Measurements from ENCODE around the gene SYNE3.
"Not testable (repeated sequence)": the region's sequence is repeated elsewhere in the genome, so short reads cannot be mapped to it uniquely, and the experiment has no call there.

SYNE3 gene

DNA sequence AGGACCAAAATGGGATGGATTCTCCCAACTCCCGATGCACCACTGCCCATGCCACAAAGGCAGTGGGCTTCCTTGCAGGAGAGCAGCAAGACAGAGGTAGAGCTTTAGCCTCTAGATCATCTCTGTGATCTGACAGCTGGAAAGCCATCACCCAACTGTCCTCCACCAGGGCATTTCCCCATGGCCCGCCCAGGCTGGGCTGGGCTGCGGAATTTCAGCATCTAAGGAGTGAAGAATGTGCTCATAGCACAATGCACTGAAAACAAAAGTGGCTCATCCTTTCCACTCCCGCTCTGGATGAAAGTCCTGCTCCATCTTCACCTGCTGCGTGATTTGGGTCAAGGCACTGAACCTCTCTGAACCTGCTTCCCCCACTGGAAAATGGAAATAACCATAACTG, 5.6 kb downstream of the SYNE3 start:
- H3K36me3 ChIP-seq (ENCODE audit: insufficient read depth, low read length) = no peaks in the 10 kb centered on the region
- H3K4me1 ChIP-seq (ENCODE audit: insufficient read depth, low read length) = peaks cover 14% of the 10 kb centered on the region; the same call in 1 of the 2 replicates
- H3K9ac ChIP-seq (ENCODE audit: low read depth, low read length) = no peak overlapping the region
- no peaks in the 10 kb centered on the region for H3K9me3 ChIP-seq (ENCODE audit: control insufficient read depth, insufficient read depth, low read length)

DNA sequence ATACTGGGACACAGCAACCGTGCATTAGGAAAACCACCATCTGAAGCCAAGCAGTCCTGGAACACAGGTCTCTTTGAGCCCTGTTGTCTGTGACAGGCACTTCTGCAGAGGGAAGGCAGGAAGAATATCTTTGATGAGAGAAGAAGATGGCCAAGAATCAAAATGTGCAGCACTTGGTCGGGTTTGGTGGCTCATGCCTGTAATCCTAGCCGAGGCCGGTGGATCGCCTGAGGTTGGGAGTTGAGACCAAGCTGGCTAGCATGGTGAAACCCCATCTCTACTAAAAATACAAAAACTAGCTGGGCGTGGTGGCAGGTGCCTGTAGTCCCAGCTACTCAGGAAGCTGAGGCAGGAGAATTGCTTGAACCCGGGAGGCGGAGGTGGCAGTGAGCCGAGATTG, 6.1 kb downstream of the SYNE3 start:
- H3K9ac ChIP-seq (ENCODE audit: low read depth, low read length); H3K4me1 ChIP-seq (ENCODE audit: insufficient read depth, low read length); H3K9me3 ChIP-seq (ENCODE audit: control insufficient read depth, insufficient read depth, low read length); H3K36me3 ChIP-seq (ENCODE audit: insufficient read depth, low read length): not testable (repeated sequence)

DNA sequence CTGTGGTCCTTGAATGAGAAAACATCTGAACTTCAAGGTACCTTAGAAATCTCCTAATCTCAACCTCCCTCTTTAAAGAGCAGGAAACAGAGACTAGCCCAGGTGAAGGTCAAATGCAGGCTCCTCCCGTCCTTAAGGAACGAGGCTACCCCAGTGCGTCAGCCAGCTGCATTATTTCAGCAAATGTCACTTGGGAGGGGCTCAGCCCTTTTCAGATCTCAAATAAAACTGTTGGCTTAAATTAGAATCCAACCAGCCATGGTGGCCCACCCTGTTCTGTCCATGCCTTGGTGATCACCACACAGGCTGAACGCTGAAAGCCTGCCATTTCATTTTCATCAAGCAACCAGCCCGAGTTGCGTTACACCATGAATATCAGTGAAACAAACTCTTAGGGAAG, 7.0 kb downstream of the SYNE3 start:
- peaks cover 1% of the 10 kb centered on the region; the same call in 1 of the 2 replicates for H3K4me1 ChIP-seq (ENCODE audit: insufficient read depth, low read length)
- H3K9me3 ChIP-seq (ENCODE audit: control insufficient read depth, insufficient read depth, low read length) = no peaks in the 10 kb centered on the region
- H3K36me3 ChIP-seq (ENCODE audit: insufficient read depth, low read length) = no peaks in the 10 kb centered on the region
- no peak overlapping the region for H3K9ac ChIP-seq (ENCODE audit: low read depth, low read length)

DNA sequence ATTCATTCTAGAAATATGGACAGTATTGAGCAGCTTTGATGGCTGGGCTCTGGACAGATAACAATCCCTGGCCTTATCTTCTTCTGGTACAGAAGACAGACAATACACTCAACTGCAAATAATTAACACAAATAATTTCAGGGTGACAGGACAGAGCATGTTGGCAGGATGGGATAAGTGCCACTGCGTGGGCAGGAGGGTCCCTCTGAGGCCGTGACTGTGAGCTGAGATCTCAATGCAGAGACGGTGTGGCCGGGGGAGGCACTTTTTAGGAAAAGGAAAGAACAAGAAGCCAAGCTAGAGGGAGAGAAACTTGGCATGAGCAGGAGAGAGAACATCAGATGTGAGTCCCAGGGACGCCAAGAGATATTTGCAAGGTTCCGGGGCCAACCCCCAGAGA, 8.1 kb downstream of the SYNE3 start:
- Histone ChIP-seq H3K4me1 (ENCODE audit: insufficient read depth, low read length) (no peaks in the 10 kb centered on the region; the same call in 1 of the 2 replicates), H3K9me3 (ENCODE audit: control insufficient read depth, insufficient read depth, low read length) (no peaks in the 10 kb centered on the region), H3K9ac (ENCODE audit: low read depth, low read length) (no peak overlapping the region), H3K36me3 (ENCODE audit: insufficient read depth, low read length) (no peaks in the 10 kb centered on the region)

DNA sequence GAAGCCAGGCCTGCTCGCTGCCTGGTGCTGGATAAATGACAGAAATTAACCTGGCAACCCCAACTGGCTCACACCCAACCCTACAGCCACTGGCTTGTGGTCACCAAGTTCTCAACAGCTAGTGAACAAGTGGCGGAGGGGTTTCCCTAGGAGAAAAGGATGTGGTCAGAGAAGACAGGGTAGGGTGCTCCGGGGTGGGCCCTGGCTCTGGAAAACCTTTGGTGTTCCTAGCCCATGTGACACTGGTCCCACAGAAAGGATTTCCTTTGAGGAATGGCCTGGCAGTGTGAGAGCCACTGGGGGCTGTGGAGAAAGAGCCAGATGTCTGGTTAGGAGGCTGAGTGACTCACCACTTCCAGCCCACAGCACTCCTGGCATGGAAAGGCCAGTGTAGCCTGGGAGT, 8.7 kb downstream of the SYNE3 start:
- H3K9me3 ChIP-seq (ENCODE audit: control insufficient read depth, insufficient read depth, low read length) = no peaks in the 10 kb centered on the region
- H3K4me1 ChIP-seq (ENCODE audit: insufficient read depth, low read length) = no peaks in the 10 kb centered on the region; the same call in 1 of the 2 replicates
- no peaks in the 10 kb centered on the region for H3K36me3 ChIP-seq (ENCODE audit: insufficient read depth, low read length)
- no peak overlapping the region for H3K9ac ChIP-seq (ENCODE audit: low read depth, low read length)

DNA sequence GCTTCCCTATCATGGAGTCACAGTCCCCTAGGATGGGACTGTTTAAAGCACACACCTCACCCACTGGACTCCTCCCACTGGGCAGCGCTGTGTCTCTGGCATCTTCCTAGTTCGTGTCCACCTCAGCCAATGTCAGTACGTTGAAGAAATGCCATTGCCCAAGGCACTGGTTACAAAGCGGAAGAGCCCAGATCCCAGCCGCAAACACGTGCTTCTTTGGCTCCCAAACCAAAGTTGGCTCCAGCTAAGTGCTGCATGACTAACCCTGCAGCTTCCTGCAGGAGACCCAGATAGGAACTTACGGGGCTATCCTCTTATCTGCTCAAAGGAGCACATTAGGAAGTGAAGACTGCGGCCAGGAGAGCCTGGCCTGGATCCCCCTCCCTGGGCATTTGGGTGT, 9.3 kb downstream of the SYNE3 start:
- no peaks in the 10 kb centered on the region; the same call in 1 of the 2 replicates for H3K4me1 ChIP-seq (ENCODE audit: insufficient read depth, low read length)

DNA sequence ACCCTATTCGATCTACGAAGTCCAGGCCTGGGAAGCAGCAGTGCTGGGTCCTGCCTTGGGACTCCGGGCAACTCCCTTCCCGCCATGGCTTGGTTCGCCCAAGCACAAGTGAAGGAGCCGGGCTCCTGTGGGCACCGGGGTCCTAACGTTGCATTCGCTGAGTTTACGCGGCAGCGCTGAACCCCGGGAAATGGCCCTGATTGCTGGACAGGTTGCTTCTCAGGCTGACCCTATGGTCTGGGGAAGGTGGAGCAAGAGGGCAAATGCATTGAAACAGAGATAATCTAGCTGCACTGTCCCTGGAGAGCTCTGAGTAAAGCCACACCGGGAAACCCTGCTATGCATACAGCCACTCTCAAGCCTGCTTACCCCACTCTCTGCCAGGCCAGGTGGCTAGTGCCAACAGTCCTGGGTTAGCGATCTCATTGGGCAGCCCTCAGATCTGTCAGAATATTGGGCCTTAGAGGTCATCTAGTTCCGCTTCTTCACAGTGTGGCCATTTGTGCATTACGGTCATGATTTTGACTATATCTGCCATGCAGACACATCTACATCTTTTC, 11.3 kb downstream of the SYNE3 start:
- H3K36me3 ChIP-seq (ENCODE audit: insufficient read depth, low read length) = no peaks in the 10 kb centered on the region
- H3K4me1 ChIP-seq (ENCODE audit: insufficient read depth, low read length) = no peaks in the 10 kb centered on the region; the same call in 1 of the 2 replicates
- no peak overlapping the region for H3K9ac ChIP-seq (ENCODE audit: low read depth, low read length)
- H3K9me3 ChIP-seq (ENCODE audit: control insufficient read depth, insufficient read depth, low read length) = no peaks in the 10 kb centered on the region

More for the DNA sequence above, 9.3 kb downstream of the SYNE3 start:
- H3K9me3 ChIP-seq (ENCODE audit: control insufficient read depth, insufficient read depth, low read length) = no peaks in the 10 kb centered on the region
- no peak overlapping the region for H3K9ac ChIP-seq (ENCODE audit: low read depth, low read length)
- H3K36me3 ChIP-seq (ENCODE audit: insufficient read depth, low read length) = no peaks in the 10 kb centered on the region

DNA sequence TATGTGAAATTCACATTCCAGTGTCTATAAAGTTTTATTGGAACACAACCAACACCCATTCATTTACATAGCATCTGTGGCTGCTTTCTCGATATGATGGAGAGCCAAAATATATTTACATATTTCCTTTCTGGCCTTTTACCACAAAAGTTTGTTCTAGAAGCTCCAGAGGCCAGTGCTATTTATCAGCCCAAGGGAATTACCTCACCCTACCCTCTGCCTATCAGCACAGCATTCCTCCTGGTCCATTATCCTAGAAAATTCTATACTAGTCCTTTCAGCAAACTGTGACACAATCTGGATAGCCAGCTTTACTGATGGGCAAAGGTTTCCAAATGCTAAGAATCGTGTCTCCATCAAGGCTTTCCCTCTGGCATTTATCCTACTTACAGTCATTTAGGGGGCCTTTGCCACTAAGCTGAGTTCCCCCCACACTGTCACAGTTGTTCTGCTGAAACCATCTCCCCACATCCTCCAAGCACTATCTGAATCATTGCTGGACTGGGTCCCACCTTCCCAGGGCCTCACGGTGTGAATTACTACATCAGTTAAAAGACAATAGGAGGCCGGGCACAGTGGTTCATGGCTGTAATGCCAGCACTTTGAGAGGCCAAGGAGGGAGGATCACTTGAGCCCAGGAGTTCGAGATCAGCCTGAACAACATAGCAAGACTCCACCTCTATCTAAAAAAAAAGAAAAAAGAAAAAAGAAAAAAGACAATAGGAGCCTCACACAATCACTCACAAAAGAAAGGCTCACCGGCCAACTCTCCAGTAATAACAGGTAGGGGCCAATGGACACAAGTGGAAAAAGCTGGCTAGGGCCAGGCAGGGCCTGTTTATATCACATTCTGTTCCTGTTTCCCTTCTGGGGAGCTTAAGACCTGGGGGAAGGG, 12.1 kb downstream of the SYNE3 start:
- Histone ChIP-seq H3K36me3 (ENCODE audit: insufficient read depth, low read length) (no peaks in the 10 kb centered on the region), H3K9me3 (ENCODE audit: control insufficient read depth, insufficient read depth, low read length) (no peaks in the 10 kb centered on the region), H3K9ac (ENCODE audit: low read depth, low read length) (no peak overlapping the region), H3K4me1 (ENCODE audit: insufficient read depth, low read length) (no peaks in the 10 kb centered on the region; the same call in 1 of the 2 replicates)

DNA sequence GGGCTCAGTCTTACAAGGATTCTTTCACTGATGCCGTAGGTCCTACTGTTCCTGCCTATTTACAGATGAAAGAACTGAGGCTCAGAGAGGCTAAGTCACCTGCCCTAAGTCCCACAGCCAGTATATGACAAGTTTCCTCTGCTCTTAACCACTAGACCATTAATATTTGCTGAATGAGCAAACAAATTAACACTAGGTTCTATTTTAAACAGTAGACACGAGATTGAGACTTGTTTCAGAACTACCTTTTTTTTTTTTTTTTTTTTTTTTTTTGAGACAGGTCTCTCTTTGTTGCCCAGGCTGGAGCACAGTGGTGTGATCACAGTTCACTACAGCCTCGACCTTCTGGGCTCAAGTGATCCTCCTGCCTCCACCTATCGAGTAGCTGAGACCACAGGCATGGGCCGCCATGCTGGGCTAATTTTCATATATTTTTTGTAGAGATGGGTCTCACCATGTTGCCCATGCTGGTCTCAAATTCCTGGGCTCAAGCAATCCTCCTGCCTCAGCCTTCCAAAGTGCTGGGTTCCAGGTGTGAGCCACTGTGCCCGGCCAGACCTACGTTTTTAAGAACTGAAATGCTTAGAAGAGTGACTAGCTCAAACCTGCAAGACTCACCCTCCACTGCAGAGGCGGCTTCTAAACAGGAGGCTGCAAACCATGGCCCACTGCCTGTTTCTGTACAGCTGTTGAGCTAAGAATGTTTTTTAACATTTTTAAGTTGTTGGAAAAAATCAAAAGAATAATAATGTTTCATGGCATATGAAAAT, 12.9 kb downstream of the SYNE3 start:
- H3K9ac ChIP-seq (ENCODE audit: low read depth, low read length) = no peak overlapping the region
- no peaks in the 10 kb centered on the region; the same call in 1 of the 2 replicates for H3K4me1 ChIP-seq (ENCODE audit: insufficient read depth, low read length)
- no peaks in the 10 kb centered on the region for H3K36me3 ChIP-seq (ENCODE audit: insufficient read depth, low read length)
- H3K9me3 ChIP-seq (ENCODE audit: control insufficient read depth, insufficient read depth, low read length) = no peaks in the 10 kb centered on the region

DNA sequence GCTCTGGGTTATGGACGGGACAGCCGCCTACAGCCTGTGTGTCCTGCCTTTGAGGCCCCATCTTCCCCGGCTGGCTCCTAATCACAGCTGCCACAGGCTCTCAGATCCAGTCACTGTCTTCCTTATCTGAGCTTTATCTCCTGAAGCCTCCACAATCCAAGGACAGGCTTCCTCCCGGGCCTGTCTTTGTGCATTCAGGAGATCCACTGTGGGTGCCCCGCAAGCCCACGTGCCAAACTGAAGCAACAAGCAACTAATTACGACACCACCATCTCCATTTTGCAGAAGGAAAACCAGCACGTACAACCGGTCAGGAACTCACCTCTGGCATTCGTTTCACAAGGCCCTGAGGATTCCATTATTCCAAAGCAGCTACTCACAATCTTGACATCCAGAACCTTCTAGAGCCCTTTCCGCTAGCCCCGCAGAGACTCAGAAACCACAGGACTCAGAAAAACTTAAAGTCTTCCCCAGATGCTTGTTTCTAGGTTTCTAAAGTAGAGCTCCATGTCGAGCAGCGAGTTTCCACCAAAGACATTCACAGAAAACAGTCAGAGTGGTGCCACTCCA, 14.0 kb downstream of the SYNE3 start:
- no peaks in the 10 kb centered on the region for H3K36me3 ChIP-seq (ENCODE audit: insufficient read depth, low read length)
- H3K4me1 ChIP-seq (ENCODE audit: insufficient read depth, low read length) = no peaks in the 10 kb centered on the region; the same call in 1 of the 2 replicates
- H3K9ac ChIP-seq (ENCODE audit: low read depth, low read length) = no peak overlapping the region
- H3K9me3 ChIP-seq (ENCODE audit: control insufficient read depth, insufficient read depth, low read length) = no peaks in the 10 kb centered on the region

DNA sequence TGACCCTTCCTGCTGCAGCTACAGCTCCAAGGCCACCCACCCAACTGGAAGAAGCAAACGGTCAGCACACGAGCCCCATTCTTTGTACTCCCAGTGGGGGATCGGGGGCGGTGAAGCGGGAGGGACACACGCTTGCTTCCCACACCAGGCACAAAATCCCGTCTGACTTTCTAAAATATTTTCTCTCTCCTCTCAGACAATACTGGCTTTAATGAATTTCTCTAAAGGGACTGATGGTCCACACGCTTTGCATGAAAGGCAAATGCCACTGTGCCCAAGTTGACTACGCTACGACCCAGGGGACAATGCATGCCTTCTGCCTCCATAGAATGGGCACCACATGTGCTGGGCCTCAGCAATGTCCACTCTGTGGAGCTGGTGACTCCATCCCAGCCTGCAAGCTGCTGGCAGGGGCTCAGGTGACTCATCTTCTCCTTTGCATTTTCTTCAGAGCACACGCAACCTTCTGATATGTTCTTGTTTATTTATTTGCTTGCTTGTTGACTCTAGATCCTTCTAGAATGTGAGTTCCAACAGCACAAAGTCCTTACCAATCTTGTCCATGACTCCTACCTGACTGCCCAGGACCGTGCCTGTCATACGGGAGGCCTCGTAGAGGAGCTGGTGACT, 15.6 kb downstream of the SYNE3 start:
- Histone ChIP-seq H3K9me3 (ENCODE audit: control insufficient read depth, insufficient read depth, low read length) (no peaks in the 10 kb centered on the region), H3K4me1 (ENCODE audit: insufficient read depth, low read length) (peaks cover 2% of the 10 kb centered on the region; the same call in 1 of the 2 replicates), H3K36me3 (ENCODE audit: insufficient read depth, low read length) (no peaks in the 10 kb centered on the region), H3K9ac (ENCODE audit: low read depth, low read length) (no peak overlapping the region)

DNA sequence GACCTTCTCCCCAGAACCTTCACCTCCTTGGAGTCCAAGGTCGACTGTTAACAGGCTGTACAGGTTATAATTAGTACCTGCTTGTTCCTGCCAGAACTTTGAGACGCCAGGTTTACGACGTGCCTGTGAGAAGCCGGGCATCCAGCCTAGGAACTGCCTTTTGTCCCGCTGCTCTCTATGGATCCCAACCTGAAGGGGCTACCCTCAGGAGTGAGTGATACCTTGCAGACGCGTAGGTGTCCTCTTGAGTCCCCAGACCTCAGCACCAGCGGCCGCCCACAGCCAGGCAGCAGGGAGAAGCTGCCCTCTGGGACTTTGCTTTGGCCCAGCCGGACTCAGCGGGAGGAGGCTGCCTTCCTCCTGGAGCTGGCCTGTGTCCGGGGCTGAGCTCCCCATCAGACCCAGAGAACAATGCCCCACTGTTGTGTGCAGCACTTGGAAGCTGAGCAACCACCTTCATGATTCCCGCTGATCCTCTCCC, 16.2 kb downstream of the SYNE3 start:
- no peak overlapping the region for H3K9ac ChIP-seq (ENCODE audit: low read depth, low read length)
- H3K4me1 ChIP-seq (ENCODE audit: insufficient read depth, low read length) = peaks cover 2% of the 10 kb centered on the region; the same call in 1 of the 2 replicates
- no peaks in the 10 kb centered on the region for H3K9me3 ChIP-seq (ENCODE audit: control insufficient read depth, insufficient read depth, low read length)
- H3K36me3 ChIP-seq (ENCODE audit: insufficient read depth, low read length) = no peaks in the 10 kb centered on the region

DNA sequence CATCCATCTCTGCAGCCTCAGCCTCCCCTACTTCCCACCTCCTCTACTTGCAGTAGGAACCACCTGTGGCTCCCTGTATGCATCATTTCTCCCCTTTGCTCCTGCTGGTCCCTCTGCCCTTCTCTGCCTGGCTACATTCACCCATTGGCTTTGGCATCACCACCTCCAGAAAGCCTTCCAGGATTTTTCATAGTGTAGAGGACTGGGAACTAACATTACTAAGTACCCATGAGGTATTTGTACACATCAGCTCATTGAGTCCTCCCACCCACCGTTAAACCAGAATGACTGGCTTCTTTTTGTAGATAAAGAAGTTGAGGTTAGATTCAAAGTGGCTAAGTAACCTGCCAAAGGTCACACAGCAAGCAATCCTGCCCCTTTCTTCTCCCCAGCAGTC, 17.1 kb downstream of the SYNE3 start:
- Histone ChIP-seq H3K9ac (ENCODE audit: low read depth, low read length) (no peak overlapping the region), H3K4me1 (ENCODE audit: insufficient read depth, low read length) (peaks cover 2% of the 10 kb centered on the region; the same call in 1 of the 2 replicates), H3K9me3 (ENCODE audit: control insufficient read depth, insufficient read depth, low read length) (no peaks in the 10 kb centered on the region), H3K36me3 (ENCODE audit: insufficient read depth, low read length) (no peaks in the 10 kb centered on the region)
